GM18858 (cell line): Measurements from ENCODE around the gene ACACA.
"Not testable (repeated sequence)": the region's sequence is repeated elsewhere in the genome, so short reads cannot be mapped to it uniquely, and the experiment has no call there.

Experiments used
- ATAC-seq: cut with Tn5 transposase; IDR thresholded peaks from one replicate; pipeline ENCODE4 v1.9.1; 2021; ENCODE audit not compliant: unreplicated experiment

Gene ACACA

DNA sequence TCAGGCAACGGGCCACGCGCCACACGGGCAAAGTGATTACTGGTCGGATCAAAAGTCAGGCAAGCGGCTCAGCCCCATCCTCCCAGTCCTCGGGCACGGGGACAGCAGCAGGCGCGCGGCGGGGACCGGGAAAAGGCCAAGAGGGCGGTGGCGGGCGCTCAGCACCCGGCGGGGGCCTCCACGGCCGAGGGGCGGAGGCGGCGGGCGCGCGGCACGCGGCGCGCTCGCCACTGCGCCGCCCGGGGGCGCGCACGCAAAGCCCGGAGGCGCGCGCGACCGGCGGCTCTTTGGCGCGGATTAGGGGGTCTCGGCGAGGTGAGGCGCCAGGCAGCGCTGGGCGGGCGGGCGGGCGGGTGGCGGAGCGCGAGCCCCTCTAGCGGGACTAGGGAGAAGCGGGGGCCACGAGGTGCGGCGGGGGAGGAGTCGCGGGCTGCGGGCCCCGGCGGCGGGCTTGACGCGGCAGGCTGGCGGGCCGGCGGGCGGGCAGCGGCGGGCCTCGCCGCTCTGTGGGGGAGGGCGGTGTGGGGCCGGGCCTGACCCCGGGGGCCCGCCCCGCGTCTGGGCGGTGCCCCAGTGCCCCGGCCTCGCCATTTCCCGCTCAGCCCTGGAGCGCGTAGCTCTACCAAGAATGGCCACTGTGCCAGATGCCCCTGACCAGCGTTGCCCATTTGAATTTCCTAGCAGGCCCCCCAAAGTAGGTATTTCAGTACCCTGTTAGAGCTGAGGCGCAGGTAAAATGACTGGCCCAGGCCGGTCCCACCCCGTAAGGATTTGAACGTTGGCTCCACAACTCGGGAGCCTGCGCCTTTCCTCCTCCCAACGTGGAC is at the start of gene ACACA, which contains the start of gene TADA2A:
TSS of gene ACACA (minus strand) at position 202 of the 827 bp plus-strand sequence. CDS start 537 bp downstream, outside the sequence.
TSS of gene TADA2A (plus strand) at position 252 of the 827 bp plus-strand sequence. CDS start 4,480 bp downstream, outside the sequence.
- no peak for ATAC-seq

DNA sequence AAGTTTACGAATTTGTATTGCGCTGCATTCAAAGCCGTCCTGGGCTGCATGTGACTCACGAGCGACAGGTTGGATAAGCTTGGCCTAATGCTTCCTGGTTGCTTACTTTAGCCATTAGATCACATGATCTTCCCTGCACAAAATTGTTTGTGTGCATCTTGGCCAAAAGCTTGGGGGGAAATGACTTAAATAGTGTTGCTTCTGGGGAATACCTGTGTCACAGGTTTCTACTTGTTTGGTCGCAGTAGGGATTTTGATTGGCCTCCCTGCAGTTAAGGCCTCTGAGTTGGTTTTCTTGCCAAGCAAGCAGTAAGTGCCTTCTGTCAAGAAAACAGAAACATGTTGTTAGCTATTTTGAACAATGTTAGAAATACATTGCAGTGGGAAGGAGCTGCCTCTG is 43.5 kb upstream of the ACACA start:
- no peak for ATAC-seq

DNA sequence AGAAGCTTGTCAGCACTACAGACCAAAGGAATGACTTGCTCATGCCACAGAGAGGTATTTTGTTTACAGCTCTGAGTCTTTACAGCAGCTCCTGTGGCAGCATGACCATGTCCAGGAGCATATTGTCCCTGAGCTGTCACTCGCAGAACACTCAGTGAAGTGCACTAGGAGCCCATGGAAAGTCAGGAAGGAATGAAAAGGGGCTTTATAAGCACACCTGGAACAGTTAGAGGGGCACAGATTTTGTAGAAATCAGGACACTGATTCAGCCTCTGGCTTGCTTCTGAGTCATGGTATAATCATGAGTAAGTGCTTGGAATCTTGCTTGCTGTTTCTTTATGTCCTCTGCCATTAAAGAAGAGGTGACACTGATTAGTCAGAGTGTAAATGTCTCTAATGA is 41.0 kb upstream of the ACACA start:
- no peak for ATAC-seq

DNA sequence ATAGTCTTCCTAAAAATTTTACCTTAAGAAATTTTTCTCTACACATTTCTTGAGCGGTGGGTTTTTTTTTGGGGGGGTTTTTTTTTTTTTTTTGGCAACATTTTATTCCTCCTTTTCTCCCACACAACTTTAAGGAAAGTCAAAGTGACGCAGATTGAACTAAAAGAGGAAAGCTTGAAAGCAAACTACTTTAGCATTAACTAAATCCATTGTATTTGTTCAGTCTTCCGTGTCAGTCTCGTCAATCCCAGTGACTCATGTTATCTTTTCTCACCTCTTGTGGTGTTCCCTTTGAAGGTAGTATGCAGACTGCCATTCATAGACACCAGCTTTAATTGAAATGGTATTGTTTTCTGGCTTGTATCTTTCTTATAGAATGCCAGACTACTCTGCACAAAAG is 39.4 kb upstream of the ACACA start:
- ATAC-seq: no peak

DNA sequence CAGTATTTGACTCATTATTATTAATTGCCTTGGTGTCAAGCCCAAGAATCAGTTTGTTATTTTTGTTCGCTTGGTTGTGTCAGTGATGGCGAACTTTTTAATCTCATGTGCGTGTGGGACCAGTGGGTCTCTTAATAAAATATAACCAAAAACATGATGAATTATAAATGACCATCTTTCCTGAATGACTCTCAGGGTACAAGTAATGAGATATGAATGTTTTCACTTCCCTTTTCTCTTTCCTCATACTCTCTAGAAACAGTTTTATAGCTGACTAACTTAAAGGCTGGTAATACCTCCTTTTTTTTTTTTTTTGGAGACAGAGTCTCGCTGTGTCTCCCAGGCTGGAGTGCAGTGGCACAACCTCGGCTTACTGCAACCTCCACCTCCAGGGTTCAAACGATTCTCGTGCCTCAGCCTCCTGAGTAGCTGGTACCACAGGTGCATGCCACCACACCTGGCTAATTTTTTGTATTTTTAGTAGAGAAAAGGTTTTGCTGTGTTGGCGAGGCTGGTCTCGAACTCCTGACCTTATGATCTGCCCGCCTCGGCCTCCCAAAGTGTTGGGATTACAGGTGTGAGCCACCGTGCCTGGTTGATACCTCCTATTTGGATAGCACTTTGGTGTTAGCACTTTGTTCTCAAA is 34.9 kb upstream of the ACACA start:
- not testable (repeated sequence) for ATAC-seq

DNA sequence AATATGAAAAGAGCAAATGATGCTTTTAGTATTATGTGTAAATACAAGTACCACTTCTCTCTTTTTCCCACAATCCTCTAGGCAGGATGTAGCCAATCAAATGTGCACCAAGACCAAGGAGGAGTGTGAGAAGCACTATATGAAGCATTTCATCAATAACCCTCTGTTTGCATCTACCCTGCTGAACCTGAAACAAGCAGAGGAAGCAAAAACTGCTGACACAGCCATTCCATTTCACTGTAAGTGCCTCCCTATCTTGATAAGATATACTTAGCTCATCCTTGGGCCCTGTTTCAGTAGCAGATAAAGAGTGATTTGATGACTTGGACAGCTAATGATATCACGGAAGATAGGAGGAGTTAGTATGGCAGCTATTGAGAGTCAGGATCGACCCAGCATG is 33.8 kb upstream of the ACACA start:
- ATAC-seq: no peak

DNA sequence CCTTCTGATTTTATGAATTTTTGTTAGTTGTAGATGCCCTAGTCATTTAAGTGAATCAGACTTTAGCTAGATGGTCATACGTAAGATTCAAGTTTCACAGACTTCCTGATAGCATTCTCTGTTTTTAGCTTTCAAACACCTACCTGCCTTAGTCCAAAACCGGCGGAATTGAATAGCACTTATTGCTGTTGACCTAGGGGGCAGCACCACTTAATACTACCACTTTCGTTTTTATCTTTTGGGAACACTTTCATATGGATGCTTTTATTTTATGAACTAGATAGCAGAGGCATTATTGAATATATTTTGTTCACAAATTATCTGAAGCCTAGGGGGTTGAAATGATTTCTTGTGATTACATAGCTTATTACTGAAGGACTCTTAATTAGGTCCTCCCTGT is 31.5 kb upstream of the ACACA start:
- no peak for ATAC-seq

DNA sequence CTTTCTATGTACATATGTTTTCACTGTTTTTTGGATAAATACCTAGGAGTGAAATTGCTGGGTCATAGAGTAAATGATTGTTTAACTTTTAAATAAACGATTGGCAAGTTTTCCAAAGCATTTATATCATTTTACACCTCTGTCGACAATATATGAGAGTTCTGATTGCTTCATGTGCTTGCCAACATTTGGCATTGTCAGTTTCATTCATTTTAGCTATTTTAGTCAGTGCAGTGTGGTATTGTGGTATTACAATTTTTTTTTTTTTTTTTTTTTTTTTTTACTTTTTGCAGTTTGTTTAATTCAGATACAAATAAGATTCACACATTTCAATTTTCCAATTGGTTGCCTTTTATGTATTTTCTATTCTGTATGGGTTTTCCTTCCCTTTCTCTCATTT is 26.0 kb upstream of the ACACA start:
- no peak for ATAC-seq

DNA sequence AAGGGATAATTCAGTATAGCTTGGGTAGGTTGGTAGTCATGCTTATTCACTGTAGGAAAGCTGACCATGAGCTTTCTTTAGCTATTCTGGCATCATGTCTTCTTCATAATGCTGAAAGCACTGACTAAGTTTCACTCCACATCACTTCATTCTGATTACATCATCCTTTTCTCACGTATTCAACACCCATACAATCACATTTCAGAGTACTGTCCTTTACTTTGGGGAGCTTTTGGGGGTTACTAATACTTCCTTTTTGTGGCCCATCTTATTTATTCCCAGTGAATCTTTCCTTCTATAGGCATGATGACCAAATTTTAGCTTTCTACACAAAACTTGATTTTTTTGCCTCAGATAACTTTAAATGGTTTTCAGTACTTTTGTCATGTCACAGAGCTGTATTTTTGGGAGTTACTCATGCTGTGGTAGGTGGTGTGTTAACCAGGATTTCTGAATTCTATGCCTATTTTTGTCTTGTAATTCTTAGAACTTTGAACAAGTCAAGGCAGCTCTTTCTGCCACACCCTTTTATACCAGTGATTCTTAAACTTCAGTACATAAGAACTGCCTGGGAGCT is 23.5 kb upstream of the ACACA start:
- no peak for ATAC-seq

DNA sequence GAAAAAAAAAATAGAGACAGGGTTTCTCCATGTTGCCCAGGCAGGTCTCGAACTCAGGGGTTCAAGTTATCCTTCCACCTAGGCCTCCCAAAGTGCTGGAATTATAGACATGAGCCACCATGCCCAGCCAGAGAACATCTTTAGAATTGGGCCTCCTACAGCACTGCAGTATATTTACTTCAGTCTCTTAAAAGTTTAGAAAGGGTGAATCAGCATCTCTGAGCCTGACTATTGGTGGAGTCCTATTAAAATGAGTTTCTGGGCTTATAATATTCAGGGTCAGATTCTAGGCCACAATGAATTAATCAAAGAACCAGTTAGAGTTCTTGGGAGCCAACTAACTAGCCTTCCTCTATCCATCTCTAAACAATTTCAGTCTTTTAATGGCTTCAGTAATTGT is 22.8 kb upstream of the ACACA start:
- ATAC-seq: no peak

DNA sequence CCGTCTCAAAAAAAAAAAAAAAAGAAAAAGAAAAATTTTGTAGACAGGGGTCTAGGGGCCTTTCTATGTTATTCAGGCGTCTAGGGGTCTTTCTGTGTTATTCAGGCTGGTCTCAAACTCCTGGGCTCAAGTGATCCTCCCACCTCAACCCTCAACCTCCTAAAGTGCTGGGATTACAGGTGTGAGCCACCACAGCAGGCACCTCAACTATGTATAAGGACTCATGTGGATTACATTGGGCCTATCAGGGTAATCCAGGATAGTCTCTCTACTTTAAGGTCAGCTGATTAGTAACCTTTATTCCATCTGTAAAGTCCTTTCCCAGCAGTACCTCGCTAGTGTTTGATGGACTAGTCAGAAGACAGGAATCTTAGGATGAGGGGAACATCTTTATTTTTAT is 22.4 kb upstream of the ACACA start:
- no peak for ATAC-seq

DNA sequence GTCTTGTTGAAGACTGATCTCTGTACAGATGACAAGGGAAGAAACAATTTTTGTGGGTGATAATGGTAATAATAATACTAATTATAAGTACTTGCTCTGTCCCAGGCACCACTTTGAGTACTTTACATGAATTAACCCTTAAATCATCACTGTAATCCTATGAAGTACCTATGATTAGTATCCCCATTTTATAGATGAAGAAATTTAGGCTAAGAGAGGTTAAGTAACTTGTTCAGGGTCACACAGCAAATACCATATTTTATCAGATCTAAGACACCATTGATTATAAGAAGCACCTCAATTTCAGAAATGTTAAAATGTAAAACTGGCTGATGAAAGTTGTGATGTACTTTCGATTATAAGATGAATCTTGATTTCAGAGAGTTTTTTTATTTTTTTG is 18.6 kb upstream of the ACACA start:
- ATAC-seq: no peak

DNA sequence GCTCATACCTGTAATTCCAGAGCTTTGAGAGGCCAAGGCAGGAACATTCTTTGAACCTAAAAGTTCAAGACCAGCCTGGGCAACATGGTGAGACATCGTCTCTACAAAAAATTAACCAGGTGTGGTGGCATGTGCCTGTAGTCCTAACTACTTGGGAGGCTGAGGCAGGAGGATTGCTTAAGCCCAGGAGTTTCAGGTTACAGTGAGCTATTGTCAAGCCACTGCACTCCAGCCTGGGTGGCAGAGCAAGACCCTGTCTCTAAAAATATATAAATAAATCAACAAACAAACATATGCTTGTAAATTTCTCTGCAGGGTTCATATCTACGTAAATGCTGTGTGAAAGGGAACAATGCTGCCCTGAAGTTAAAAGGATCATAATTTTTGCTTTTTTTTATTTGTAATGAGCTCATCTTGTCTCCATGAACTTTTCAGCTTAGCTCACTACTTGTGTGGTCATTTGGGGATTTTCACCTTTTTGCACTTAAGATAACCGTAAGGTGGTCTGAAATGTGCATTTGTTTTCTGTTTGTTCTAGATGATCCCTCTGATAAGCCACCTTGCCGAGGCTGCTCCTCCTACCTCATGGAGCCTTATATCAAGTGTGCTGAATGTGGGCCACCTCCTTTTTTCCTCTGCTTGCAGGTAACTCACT is 16.5 kb upstream of the ACACA start:
- no peak for ATAC-seq

DNA sequence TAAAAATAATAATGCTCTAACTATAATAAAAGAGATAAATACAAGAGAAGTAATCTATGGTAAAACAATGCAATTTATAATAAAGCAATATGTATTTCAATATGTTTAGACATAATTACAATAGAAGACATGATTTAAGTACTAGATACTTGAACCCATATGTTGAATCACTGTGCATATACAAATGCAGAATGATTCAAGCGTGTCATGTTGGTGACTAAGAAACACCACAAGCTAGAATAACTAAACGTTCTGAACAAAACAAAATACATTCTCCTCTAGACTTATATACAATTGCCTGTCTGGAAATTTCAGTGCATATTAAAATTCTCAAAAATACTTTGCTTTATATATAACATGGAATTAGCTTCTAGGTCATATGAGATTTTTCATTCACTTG is 11.2 kb upstream of the ACACA start:
- ATAC-seq: no peak

DNA sequence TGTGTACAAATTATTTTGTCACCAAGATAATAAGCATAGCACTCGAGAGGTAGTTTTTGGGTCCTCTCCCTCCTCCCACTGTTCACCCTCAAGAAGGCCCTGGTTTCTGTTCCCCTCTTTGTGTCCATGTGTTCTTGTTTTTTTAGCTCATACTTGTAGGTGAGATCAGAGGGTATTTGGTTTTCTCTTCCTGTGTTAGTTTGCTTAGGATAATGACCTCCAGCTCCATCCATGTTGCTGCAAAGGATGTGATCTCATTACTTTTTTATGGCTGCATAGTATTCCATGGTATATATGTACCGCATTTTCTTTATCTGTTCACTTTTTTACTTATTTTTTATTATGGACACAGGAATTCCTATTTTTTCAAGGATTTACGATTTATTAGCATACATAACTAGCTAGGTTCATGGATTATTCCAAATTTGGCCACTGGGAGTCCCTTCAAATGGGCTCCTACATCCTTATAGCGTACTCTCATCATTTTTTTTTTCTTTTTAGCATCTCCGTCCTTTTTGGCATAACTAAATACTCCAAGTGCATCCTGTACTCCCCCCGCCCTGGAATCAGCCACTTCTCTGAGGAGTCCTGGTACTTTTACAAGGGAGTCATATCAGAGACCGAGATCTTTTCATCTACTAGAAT is 7.4 kb upstream of the ACACA start:
- no peak for ATAC-seq

DNA sequence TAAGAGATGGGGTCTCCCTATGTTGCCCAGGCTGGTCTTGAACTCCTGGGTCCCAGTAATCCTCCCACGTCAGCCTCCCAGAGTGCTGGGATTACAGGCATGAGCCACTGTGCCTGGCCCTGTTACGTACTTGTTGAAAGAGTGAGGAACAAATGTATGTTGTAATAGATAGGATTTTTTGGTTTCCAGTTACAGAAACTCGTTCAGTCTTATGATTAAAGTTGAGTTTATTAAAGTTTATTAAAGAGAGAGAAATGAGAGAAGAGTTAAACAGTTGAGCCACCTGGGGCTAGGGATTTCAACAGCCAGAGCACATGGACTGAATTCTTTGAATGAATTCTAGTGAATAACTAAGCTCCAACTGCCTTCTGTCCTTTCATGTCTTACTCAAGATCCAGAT is 3.7 kb upstream of the ACACA start:
- no peak for ATAC-seq

DNA sequence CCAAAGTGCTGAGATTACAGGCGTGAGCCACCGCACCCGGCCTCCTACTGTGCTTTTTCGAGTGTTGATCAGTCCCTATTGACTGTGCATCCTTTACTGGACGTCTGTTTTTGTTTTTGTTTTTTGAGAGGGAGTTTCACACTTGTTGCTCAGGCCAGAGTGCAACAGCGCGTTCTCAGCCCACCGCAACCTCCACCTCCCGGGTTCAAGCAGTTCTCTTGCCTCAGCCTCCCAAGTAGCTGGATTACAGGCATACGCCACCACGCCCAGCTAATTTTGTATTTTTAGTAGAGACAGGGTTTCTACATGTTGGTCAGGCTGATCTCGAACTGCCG is 1.5 kb upstream of the ACACA start:
- not testable (repeated sequence) for ATAC-seq

DNA sequence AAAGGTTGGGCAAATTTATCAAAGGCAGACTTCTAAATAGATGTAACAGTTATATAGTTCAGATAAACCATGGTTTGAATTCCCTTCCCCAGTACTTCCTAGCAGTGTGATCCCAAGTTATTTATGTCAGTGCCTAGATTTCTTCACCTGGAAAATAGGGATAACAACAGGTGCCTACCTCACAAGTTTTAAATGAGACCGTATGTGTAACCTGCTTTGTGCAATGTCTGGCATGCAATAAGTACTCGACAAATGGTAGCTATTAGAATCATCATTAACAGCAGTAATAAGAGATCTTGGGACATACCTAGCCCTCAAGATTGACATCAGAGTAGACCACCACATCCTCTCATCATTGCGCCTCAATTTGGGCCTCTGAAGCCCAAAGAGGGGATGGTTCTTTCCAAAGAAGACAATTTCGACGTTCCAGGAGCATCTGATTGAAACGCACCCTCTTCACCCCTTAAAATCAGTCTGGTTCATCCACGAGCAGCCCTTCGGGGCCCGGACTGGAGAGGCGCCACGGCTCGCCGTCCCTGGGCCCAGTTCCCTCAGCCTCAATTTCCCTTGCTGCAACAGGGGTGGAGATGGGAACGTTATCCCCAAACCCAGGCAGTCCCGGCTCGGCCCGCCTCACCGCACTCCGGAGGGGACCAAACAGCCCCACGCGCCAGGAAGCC is 541 bp downstream of the ACACA start:
- ATAC-seq: no peak

DNA sequence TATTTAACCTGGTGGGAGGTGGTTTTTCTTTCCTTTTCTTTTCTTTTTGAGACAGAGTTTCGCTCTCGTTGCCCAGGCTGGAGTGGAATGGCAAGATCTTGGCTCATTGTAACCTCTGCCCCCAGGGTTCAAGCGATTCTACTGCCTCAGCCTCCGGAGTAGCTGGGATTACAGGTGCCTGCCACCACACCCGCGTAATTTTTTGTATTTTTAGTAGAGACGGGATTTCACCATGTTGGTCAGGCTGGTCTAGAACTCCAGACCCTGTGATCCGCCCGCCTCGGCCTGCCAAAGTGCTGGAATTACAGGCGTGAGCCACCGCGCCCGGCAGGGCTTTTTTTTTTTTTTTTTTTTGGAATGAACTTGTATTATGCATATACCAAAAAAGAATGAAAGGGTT is 1.1 kb downstream of the ACACA start:
- ATAC-seq: not testable (repeated sequence)

DNA sequence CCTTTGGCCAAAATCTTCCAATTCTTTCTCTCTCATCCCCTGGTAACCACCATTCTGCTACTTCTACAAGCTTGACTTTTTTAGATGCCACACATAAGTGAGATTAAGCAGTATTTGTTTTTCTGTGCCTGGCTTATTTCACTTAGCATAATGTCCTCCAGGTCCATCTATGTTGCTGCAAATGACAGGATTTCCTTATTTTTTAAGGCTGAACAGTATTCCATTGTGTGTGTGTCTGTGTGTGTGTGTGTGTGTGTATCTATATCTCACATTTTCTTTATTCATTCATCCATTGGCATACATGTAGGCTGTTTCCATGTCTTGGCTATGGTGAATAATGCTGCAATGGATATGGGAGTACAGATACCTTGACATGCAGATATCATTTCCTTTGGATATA is 6.1 kb downstream of the ACACA start:
- ATAC-seq: no peak
